GM13977 (cell line): ENCODE results near the gene KAT14.

Experiments used
- DNase-seq: peaks from one replicate; pipeline ENCODE4 v3.0.0; 2012; ENCODE audit warnings: low spot score
- in situ Hi-C: fragments of 300-500 bp; cut with MboI; formaldehyde crosslinking; loops from one replicate; pipeline ENCODE4 v1.12.0; 2022; ENCODE audit warnings: low sequenced_read_pairs, low pct_unique_long_range_greater_than_20kb, mixed read lengths, inconsistent platforms; ENCODE audit not compliant: unreplicated experiment
- TF ChIP-seq, protein P1 (sequence below): IDR thresholded peaks from 2 replicates; pipeline ENCODE4 v1.5.1; 2012; ENCODE audit warnings: mild to moderate bottlenecking, control low read depth; ENCODE audit not compliant: insufficient read depth; ENCODE audit errors: extremely low read depth, missing control alignments

The KAT14 gene

DNA sequence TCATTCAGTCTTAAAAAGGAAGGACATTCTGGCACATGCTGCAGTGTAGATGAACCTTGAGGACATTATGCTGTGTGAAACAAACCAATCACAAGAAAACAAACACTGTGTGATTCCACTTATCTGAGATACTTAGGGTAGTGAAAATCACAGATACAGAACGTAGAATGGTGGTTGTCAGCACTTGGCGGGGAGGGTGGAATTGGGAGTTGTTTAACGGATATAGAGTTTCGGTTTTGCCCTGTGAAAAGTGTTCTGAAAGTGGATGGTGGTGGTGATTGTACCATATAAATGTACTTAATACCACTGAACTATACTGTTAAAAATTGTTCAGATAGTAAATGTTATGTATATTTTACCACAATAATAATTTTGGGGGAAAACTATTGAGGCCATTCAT is 18.4 kb downstream of the KAT14 start:
- no peak for DNase-seq
- in situ Hi-C loops = no loop called here
- TF ChIP-seq, protein P1, sequence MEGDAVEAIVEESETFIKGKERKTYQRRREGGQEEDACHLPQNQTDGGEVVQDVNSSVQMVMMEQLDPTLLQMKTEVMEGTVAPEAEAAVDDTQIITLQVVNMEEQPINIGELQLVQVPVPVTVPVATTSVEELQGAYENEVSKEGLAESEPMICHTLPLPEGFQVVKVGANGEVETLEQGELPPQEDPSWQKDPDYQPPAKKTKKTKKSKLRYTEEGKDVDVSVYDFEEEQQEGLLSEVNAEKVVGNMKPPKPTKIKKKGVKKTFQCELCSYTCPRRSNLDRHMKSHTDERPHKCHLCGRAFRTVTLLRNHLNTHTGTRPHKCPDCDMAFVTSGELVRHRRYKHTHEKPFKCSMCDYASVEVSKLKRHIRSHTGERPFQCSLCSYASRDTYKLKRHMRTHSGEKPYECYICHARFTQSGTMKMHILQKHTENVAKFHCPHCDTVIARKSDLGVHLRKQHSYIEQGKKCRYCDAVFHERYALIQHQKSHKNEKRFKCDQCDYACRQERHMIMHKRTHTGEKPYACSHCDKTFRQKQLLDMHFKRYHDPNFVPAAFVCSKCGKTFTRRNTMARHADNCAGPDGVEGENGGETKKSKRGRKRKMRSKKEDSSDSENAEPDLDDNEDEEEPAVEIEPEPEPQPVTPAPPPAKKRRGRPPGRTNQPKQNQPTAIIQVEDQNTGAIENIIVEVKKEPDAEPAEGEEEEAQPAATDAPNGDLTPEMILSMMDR = no peak

DNA sequence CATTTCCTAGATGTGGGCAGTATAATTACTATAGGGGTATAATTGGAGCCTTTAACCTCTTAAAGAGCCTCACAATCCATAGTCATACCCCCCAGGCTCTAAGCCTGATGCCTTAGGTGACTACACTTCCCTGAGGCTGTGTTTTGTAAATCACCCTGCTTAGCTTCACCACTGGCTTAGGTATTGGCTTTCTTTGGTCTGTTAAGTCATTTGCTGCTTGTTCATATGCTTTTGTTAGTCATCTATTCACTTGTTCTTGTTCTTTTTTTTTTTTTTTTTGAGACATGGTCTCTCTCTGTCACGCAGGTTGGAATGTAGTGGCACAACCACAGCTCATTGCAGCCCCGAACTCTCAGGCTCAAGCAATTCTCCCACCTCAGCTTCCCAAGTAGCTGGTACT is 26.7 kb downstream of the KAT14 start:
- DNase-seq = no peak
- in situ Hi-C loops = no loop called here
- TF ChIP-seq, protein P1 = no peak

DNA sequence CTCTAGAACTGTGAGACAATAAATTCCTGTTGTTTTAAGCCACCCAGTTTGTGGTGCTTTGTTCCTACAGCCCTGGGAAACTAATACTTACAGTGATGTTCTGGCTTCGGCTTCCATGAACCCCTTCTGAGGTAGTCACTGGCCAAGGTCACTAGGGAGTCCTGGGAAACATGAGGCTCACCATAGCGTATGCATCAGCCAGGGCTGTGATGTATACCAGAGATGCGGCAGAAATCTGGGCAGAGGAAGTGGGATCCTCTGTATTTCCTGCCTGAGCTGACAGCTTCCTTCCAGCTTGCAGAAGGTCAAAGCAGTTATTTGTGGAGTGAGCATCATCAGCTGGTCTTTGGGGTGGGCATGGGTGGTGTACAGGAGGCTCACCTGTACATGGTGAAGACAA is 27.9 kb downstream of the KAT14 start:
- DNase-seq = no peak
- TF ChIP-seq, protein P1 = no peak
- in situ Hi-C loops = no loop called here

DNA sequence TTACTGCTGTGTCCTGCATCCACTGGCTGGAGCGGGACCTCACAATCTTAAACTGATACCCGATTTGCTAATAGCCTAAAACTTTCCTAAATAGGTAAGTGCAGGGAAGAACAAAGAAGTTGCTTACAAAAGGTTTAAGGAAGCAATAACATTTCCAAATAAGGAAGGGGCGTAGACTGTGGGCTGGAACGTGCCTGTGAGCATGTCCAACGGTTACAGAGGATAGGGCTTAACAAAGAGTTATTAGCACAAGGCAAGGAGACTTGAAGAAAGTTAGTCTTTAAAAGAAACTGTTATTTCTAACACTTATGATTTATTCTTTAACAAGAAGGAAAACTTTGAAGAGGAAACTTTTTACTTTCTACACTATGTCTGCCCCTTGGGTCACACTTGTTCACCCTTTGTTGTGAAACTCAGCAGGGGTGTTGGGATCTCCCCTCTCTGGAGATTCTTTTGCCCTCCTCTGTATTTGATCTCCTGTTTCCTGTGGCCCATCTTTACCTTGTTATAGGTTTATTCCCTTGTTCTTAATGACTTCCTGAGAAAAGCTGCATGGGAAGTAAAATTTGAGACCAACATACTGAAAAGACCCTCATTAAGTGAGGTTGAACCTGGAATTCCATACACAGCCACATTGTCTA is 28.7 kb downstream of the KAT14 start:
- DNase-seq = no peak
- in situ Hi-C loops = no loop called here
- TF ChIP-seq, protein P1 = no peak

DNA sequence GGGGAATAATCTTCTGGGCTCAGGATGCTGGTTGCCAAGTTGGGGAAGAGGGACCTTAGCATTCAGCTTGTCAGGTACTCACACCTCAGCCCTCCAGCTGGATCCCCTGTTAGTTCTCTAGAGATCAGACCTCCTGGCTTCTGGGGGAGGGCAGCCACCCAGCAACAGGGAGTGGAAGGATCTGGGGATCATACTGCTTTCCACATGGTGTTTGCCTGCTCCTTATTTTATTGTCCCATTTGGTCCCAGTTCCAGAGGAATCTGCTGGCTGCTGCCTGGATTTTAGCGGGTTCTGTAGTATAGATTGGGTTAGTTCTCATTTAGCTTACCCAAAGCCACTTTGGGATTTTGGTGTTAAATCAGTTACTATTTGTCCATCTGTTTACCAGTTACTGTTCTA is 29.3 kb downstream of the KAT14 start:
- DNase-seq = no peak
- in situ Hi-C loops = no loop called here
- TF ChIP-seq, protein P1 = no peak

DNA sequence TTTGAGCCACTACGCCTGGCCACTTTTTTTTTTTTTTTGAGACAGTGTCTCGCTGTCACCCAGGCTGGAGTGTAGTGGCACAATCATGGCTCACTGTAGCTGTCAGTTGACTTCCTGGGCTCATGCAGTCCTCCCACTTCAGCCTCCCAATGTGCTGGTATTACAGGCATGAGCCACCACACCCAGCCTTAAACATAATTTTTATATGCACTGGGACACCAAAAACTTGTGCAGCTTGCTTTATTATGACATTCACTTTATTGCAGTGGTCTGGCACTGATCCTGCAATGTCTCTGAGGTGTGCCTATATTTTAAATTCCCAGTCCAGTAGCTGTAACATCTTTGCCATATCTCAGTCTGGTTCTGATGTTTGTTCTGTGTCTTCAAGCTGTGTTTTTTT is 34.7 kb downstream of the KAT14 start:
- DNase-seq = no peak
- in situ Hi-C loops = no loop called here
- TF ChIP-seq, protein P1 = no peak
